HG02571 (cell line): Measurements from ENCODE around the gene PPFIA3.

ENCODE experiments used
- ATAC-seq: cut with Tn5 transposase; IDR thresholded peaks from one replicate; pipeline ENCODE4 v1.9.1; 2021; ENCODE audit warnings: mild to moderate bottlenecking, moderate library complexity; ENCODE audit not compliant: unreplicated experiment

Gene PPFIA3

GRCh38 chr19:49102303-49102702 is 17.0 kb upstream of the PPFIA3 start:
- no peak for ATAC-seq

- no peak for ATAC-seq
Observed at GRCh38 chr19:49103331-49104085, 15.8 kb upstream of the PPFIA3 start.

GRCh38 chr19:49104229-49104864 is 15.0 kb upstream of the PPFIA3 start:
- ATAC-seq: no peak

DNA sequence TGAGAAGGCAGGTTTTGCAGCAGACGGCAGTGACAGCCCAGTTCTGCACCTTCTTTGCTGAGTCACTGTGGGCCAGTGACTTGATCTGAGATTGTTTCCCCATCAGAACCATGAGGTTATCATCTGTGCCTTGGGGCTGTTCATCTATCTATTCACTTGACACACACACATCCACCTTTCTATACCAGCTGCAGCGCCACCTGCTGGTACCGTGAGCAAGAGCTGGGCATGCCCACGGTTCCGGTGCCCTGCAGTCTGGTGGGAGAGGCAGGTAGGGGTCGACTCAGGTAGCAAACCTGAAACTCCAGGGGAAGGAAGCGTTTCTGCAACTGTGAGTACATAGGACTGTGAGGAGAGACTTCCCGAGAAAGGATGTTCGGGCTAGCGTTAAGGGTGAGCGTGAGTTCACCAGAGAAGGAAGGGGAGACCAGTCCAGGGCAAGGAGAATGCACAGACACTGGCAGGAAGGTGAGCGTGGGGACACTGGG is 12.7 kb upstream of the PPFIA3 start:
- no peak for ATAC-seq

- ATAC-seq: no peak
Observed at GRCh38 chr19:49107625-49108459, 11.5 kb upstream of the PPFIA3 start.

DNA sequence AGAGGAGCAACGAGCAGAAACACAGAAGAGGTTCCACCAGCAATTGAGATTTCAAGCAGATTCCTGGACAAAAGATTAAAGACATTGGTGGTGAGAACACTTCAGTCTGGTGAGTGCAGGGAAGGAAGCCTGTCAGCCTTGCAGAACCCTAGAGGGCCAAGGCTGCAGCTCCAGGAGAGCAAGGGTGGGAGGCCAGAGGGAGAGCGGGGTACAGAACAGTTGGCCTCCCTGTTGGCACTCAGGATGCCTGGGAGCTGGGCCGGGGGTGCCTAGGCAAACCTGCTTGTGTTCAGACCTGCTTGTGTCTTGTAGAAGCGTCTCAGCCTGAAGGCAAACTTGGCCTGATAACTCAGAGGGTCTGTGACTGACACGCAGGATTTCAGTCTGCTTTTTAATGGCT is 10.3 kb upstream of the PPFIA3 start:
- ATAC-seq: no peak

GRCh38 chr19:49109569-49110233 is 9.6 kb upstream of the PPFIA3 start:
- ATAC-seq: no peak

GRCh38 chr19:49110567-49110966 is 8.8 kb upstream of the PPFIA3 start:
- no peak for ATAC-seq

DNA sequence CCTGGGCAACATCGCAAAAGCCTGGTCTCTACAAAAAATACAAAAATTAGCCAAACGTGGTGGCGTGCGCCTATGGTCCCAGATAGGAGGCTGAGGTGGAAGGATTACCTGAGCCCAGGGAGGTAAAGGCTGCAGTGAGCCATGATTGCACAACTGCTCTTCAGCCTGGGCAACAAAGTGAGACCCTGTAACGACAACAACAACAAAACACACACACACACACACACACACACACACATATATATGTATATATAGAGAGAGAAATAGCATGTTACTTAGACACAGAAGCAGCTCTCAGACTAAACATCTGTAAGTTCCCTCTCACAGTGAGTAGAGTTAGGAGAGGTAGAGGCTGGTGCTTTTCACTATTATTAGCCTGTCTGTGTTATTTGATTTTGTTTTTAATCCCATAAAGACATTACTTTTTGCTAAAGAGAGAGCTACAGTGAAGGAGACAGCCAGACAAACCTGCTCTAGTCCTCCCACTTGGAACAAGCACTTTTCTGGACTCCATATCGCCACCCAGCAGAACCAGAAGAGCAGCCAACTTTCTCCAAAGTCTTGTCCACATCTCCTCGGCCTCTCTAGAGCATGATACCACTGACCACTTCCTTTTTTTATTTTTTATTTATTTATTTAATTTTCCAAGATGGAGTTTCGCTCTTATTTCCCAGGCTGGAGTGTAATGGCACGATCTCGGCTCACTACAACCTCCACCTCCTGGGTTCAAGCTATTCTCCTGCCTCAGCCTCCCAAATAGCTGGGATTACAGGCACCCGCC is 7.9 kb upstream of the PPFIA3 start:
- no peak for ATAC-seq

DNA sequence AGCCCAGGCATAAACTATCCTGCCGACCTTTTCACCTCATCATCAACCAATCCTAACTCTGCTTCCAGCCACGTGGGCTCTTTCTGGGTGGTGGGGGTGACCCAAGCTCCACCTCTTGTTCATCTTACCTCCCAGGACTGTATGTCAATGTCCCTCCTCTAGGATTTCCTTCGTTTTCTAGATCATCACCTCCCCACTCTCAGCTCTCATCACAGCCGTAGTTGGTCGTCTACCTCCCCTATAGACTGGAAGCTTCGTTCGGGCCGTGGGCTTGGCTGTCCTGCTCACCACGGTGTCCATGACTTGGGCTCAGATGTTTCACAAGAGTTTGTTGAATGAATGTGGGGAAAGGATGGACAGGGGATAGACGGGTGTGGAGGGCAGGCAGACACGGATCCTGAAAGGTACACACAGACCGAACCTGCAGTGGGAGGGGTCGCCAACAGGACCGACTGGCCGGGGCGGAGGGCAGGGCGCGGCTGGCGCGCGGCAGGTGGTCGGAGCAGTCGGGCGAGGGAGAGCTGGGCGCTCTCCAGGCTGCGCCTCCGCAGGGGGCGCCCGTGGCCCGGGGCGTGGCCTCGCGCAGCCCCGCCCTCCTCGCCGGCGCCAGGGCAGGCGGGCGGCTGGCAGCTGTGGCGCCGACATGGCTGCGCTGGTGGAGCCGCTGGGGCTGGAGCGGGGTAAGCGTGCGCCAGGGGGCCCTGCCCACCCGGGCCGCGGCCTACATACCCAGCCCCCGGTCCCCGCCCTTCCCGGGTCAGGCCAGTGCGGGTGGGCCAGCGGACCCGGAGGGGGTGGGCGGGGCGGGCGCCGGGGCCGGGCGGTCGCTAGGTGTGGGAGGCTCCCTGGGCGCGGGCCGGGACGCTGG is 5.3 kb upstream of the PPFIA3 start, which contains the start of gene LIN7B:
Gene LIN7B, plus strand, starts transcription at position 609 of the 868 bp plus-strand sequence. Its CDS starts 35 bp downstream, at position 644.
- peak; percentile 45 for ATAC-seq

DNA sequence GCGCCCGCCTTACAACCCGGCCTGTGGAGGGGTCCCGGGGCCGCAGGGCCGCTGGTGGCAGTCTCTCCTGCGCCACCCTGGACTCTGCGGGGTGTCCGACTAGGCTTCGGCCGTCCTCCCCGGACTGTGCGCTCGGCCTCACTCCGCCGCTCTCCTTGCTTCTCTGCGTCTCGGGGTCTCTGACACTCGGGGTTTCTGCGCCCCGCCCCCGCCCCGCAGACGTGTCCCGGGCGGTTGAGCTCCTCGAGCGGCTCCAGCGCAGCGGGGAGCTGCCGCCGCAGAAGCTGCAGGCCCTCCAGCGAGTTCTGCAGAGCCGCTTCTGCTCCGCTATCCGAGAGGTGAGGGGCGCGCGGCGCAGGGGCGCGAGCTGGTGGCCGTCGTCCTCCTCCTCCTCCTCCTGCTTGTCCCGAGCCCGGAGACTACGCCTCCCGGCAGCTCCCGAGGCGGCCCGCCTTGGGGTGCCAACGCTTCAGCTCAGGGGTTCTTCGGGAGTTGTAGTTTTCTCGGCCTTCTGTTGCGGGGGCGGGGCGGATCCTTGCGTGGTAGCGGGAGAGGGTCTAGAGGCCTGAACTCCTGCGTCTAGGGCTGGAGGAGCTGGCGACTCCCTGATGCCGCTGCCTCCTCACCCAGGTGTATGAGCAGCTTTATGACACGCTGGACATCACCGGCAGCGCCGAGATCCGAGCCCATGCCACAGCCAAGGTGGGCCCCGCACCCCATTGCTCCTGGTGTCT is 4.5 kb upstream of the PPFIA3 start:
- ATAC-seq: no peak

DNA sequence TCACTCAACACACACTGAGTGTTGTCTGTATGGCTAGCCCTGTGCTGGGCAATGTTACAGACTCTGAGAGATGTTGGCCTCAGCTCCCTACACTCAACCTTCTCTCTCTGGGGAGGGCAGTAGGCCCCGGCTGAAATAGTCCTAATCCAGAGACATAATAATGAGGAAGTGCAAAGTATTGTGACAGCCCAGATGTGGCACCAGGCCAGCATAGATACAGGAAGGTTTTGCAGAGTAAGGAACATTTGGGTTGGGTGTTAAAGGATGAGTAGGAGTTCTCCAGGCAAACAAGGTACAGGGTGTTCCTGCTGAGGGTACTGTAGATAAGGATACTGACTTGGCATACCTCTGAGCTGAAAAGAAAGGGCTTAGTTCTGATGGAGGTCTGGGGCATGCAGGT is 2.8 kb upstream of the PPFIA3 start:
- ATAC-seq: no peak

DNA sequence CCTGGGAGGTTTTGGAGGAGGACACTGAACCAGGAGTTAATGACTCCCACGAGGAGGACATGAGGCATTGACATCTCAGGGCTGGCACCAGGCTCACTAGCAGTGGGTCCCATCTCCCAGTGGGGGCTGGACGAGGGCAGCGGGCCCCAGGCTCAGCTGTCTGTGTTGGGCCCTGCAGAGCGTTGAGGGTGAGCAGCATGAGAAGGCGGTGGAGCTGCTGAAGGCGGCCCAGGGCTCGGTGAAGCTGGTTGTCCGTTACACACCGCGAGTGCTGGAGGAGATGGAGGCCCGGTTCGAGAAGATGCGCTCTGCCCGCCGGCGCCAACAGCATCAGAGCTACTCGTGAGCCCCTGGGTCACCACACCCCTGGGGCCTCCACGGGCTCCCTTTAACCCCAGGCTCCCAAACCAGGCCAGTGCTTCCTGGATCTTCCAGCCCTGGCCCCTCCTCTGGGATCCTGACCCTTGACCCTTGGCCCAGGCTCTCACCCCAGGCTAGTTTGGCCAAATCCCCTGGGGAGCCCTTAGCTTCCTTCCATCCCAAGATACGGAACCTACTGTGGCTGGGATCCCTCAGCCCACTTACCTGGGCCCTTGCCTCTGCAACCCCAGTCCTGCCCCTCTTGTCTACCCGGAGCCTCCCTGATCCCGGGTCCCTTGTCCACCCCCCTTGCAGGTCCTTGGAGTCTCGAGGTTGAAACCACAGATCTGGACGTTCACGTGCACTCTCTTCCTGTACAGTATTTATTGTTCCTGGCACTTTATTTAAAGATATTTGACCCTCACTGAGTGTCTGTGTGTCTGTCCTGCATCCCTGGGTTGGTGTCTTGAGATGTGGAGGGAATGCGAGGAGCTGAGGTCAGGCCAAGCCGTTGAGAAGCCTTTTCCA is 1.4 kb upstream of the PPFIA3 start:
- ATAC-seq: no peak

DNA sequence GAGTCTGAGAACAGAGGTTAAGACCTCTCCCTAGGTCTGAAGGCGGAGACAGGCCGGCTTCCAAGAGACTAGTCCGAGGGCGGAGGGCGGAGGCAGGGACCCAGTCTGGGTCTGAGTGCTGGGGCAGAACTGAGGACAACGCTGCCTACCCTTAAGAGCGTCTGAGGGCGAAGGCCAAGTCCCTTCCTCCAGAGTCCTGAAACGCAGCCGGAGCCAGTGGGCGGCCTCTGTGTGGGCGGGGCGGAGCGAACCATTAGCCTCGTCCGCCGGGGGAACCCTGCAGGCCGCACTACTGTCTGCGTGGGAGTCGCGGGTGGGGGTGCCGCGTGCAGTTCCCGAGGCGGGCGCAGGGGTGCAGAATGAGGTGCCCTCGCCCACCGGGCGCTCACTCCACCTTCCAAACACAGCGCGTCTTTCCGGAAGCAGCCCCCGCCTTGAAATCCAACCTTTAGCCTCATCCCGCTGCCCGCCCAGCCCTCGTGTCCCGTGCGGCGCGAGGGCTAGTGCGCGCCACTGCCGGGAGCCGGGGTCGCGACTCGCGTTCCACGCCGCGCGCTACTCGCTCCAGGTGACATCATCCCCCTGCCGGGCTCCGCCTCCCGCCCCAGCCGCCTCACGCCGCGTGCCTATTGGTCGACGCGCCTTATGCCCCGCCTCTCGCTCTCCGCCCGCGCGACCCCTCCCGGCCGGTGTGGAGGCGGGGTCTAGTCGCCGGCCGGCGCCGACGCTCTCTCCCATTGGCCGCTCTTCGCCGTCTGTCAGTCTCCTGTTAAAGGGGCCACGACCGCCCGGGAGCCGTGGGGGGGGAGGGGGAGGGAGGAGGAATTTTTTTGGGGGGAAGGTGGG is 556 bp upstream of the PPFIA3 start, which contains the start of gene C19orf73:
Gene C19orf73, minus strand, starts transcription at position 579 of the 846 bp plus-strand sequence. Its CDS starts 121 bp downstream, at position 458.
- ATAC-seq: peak; percentile 72

GRCh38 chr19:49120325-49120683 is 960 bp downstream of the PPFIA3 start:
- no peak for ATAC-seq

- ATAC-seq: no peak
Observed at GRCh38 chr19:49120868-49121267, 1.5 kb downstream of the PPFIA3 start.
